Lung (tissue), 16 donors: ENCODE measurements around the gene NAP1L2. TPM values are rescaled to one million over a fixed set of nuclear protein-coding genes. Genes with fewer than 3 reads are reported as not detected.
A peak's percentile ranks its signal among the peaks of the same experiment; 100 is the strongest.

Experiments used
- ATAC-seq: fragments of 200-7000 bp; cut with Tn5 transposase; one replicate; pipeline ENCODE4 v1.9.1; 2020; ENCODE audit warnings: moderate number of reproducible peaks; ENCODE audit not compliant: insufficient read depth, low FRiP score
- DNase-seq, 3 donors: peaks; one replicate each; pipeline ENCODE4 v3.0.0-alpha.2; 2013 to 2017
- H3K27ac ChIP-seq, 2 donors: one replicate each; pipeline ENCODE4 v1.5.1; 2013; ENCODE audit warnings: mild to moderate bottlenecking in 2 of 2, moderate library complexity in 2 of 2, control low read depth in 1 of 2, inconsistent platforms in 1 of 2, low read depth in 1 of 2, low read length in 1 of 2
- H3K27me3 ChIP-seq, 3 donors: one replicate each; pipeline ENCODE4 v1.5.1; 2013; ENCODE audit warnings: low read length in 2 of 3; ENCODE audit not compliant: control insufficient read depth in 3 of 3, insufficient read depth in 3 of 3
- H3K36me3 ChIP-seq, 4 donors: one replicate each; pipeline ENCODE4 v1.5.1; 2013; ENCODE audit warnings: low read length in 4 of 4, mild to moderate bottlenecking in 1 of 4, moderate library complexity in 1 of 4; ENCODE audit not compliant: control insufficient read depth in 4 of 4, insufficient read depth in 4 of 4
- H3K4me1 ChIP-seq, 5 donors: one replicate each; pipeline ENCODE4 v1.5.1; 2013; ENCODE audit warnings: low read length in 5 of 5, mild to moderate bottlenecking in 2 of 5, moderate library complexity in 1 of 5; ENCODE audit not compliant: control insufficient read depth in 5 of 5, insufficient read depth in 5 of 5
- H3K4me3 ChIP-seq: one replicate; pipeline ENCODE4 v1.5.1; 2013; ENCODE audit warnings: mild to moderate bottlenecking, control low read depth, moderate library complexity
- H3K9ac ChIP-seq, 2 donors: one replicate each; pipeline ENCODE4 v1.5.1; 2013; ENCODE audit warnings: low read length in 2 of 2, control low read depth in 1 of 2; ENCODE audit not compliant: insufficient read depth in 1 of 2
- H3K9me3 ChIP-seq, 4 donors: one replicate each; pipeline ENCODE4 v1.5.1; 2013; ENCODE audit warnings: low read length in 3 of 4, mild to moderate bottlenecking in 1 of 4, moderate library complexity in 1 of 4; ENCODE audit not compliant: control insufficient read depth in 4 of 4, insufficient read depth in 3 of 4
- CTCF ChIP-seq: IDR thresholded peaks from 2 replicates; pipeline ENCODE4 v1.5.1; 2012; ENCODE audit warnings: mild to moderate bottlenecking; ENCODE audit errors: control extremely low read depth, extremely low read depth
- WGBS, 2 donors: extraction: QIAGEN DNeasy Blood & Tissue Kit; methylation state at CpG; one replicate each; pipeline ENCODE4 v1.1.7; 2013; 5-methylcytosine and 5-hydroxymethylcytosine counted together
- long read RNA-seq, 5 donors: transcript quantifications; one replicate each; lab custom pipeline, GENCODE V29; 2026
- polyA plus RNA-seq, 2 donors: library from polyadenylated mRNA; stranded (reverse); fragments of 200-250 nt; gene quantifications; one replicate each; pipeline ENCODE4 v1.2.1, GENCODE V29; 2013
- total RNA-seq, 2 donors: library from RNA; depleted of rRNA in 1 of 2; stranded (reverse); fragments of >200 nt in 1 of 2; gene quantifications; one replicate each; pipeline ENCODE4 v1.2.1, GENCODE V29; 2014 to 2021
- donor health status: control.
- donor health status: control.
- donor health status: Bipolar disorder and iron deficiency.
- donor health status: healthy.
- donor health status: DM: yes; HTN: yes; CAD: no.

NAP1L2 gene
- total RNA-seq, result 1 to 10 TPM in 1 of 2 donors, under 1 TPM in 1; 0.46 to 3.3 TPM
- polyA plus RNA-seq, result 1 to 10 TPM in 1 of 2 donors, under 1 TPM in 1; 0.88 to 1.7 TPM
- long read RNA-seq, donor 1, result 0 reads
- long read RNA-seq, donor 2, result 0 reads
- long read RNA-seq, donor 3, result 0 reads
- long read RNA-seq, donor 4, result 0 reads
- long read RNA-seq, donor 5, result 0 reads

DNA sequence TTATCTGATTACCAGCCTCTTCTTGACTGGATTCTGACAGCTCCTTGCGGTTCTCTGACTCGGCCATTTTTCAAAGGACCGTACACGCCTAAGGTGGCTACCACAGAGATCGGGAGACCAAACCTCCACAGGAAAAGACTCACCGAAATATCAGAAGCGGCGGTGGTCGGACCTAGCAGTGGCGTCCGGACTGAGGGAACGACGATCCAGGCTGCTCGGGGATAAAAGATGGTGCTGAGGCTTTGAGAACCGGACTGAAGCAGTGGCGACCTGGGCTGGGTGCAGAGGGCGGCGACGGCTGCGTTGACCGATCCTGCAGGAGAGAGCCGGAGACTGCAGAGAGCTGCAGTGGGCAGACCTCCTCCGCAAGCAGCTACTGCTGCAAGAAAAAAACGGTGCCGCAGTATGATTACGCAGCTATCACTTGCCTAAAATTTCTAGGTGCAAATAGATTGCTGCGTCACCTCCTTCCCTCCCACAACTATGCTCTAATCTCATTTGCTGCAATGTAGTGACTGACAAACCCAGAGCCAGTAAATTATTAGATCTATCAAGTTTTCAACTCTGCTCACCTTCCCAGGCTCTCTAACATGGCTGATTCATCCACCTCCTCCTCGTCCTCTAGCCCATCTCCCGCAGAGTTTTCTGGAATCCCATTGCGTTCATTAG is at the start of gene NAP1L2:
Gene NAP1L2 (minus strand): TSS at position 426 of the 669 bp plus-strand sequence. CDS start 359 bp downstream, at position 67.
- WGBS, 2 donors, result 1 to 35% methylated on average over 29 to 30 of the region's 30 CpGs
- H3K27ac ChIP-seq, result peak within 1 kb of the TSS in 1 of 2 donors; percentile 39
- no peaks in the 10 kb centered on the region for H3K4me1 ChIP-seq
- ATAC-seq, result peak; percentile 78
- H3K4me3 ChIP-seq, result peak within 1 kb of the TSS; percentile 40
- peaks cover 0 to 3% (median under 1%) of the 10 kb centered on the region in 4 donors for H3K9me3 ChIP-seq
- TF ChIP-seq CTCF, result no peak
- DNase-seq, result peak in 2 of 3 donors; percentile 0 to 21
- peaks cover 0 to 12% (median 8%) of the 10 kb centered on the region in 3 donors for H3K27me3 ChIP-seq
- no peaks in the 10 kb centered on the region for H3K36me3 ChIP-seq
- no peak within 1 kb of the TSS for H3K9ac ChIP-seq

DNA sequence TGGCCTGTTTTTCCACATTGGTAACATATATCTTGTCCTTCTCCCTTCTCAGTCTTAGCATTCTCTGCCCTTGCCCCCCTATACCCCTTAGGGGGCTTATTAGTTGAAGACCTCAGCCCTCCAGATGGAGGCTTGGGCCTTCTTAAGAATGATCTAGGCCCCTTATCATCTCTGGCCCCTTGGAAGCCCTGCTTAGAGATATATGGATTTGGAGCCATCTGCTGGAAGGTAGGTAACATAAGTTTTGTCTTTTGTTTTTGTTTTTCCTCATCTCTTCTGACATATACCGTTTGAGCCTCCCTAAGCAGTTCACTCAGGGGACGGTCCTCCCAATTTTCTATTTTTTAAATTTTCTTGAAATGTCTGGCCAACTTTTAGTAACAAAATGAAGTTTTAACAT is 48.3 kb upstream of the NAP1L2 start:
- DNase-seq (peak in 1 of 3 donors; percentile 8), ATAC-seq (no peak)
- Histone ChIP-seq H3K27me3 (peaks cover 0 to 6% (median 0%) of the 10 kb centered on the region in 3 donors), H3K36me3 (no peaks in the 10 kb centered on the region), H3K27ac (no peak overlapping the region), H3K4me3 (no peak overlapping the region), H3K9ac (no peak overlapping the region), H3K9me3 (no peaks in the 10 kb centered on the region), H3K4me1 (no peaks in the 10 kb centered on the region)
- TF ChIP-seq CTCF, result no peak
- WGBS, 2 donors, result 35 to 40% methylated on average over 2 of the region's 2 CpGs

DNA sequence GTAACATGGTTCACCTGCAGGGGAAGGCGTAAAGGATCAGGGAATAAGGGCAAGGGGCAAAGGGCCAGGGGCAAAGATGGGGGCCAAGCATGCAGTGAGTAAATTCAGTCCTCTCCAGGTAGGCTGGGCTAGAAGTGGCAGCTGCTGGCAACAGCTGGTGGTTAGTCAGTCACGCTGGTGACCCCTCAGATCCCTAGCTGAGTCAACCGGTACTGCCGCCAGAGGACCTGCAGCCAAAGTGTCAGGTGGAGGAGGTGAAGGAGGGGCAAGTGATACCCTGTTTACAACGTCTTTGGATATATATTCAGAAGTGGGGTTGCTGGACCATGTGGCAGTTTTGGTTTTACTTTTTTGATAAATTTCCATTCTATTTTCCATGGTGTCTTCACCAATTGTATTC is 24.6 kb upstream of the NAP1L2 start:
- Histone ChIP-seq H3K36me3 (no peaks in the 10 kb centered on the region), H3K9me3 (no peaks in the 10 kb centered on the region), H3K9ac (no peak overlapping the region), H3K4me3 (no peak overlapping the region), H3K4me1 (no peaks in the 10 kb centered on the region), H3K27me3 (no peaks in the 10 kb centered on the region), H3K27ac (no peak overlapping the region)
- WGBS, 2 donors, result 41 to 60% methylated on average over 5 of the region's 5 CpGs
- no peak for ATAC-seq
- no peak for TF ChIP-seq CTCF
- DNase-seq, result no peak
